ENCODE measurements around the gene TP63. TPM values are rescaled to one million over a fixed set of nuclear protein-coding genes. Genes with fewer than 3 reads are reported as not detected.
"Not testable (repeated sequence)": the region's sequence is repeated elsewhere in the genome, so short reads cannot be mapped to it uniquely, and the experiment has no call there.

TP63 gene
- total RNA-seq, 1 donor from 2014 or later, result 25.9 TPM

DNA sequence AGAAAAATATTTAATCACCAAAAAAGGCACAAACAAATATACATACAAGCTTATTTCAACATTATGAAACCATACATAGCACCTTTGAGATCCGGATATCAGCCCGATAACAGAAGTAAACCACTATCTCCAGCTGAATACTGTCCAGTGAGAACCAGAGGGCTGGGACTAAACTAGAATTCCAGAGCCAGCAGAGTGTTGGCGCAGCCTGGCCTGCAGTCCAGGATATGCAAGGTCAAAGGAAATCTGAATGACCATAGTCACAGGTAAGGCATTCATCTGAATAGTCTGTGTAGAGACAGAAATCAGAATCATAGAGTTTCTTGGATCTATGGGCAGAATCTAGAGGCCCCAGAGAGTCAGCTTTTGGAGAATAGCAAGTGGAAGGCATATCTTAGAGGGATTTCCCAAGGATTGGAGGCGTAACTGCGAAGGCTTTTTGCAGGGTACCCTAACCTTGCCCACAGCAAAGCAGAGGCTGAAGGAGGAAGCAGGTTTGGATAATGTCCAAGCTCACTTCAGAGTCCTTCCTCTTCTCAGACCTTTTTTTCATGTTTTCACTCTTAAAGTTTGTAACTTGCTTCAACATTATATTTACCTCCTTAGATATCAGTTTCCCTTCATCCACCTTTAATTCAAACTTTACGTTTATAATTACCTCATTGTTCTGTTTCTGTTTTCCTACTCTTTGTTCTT is 32.5 kb upstream of the TP63 start:
- TF ChIP-seq, protein P1, sequence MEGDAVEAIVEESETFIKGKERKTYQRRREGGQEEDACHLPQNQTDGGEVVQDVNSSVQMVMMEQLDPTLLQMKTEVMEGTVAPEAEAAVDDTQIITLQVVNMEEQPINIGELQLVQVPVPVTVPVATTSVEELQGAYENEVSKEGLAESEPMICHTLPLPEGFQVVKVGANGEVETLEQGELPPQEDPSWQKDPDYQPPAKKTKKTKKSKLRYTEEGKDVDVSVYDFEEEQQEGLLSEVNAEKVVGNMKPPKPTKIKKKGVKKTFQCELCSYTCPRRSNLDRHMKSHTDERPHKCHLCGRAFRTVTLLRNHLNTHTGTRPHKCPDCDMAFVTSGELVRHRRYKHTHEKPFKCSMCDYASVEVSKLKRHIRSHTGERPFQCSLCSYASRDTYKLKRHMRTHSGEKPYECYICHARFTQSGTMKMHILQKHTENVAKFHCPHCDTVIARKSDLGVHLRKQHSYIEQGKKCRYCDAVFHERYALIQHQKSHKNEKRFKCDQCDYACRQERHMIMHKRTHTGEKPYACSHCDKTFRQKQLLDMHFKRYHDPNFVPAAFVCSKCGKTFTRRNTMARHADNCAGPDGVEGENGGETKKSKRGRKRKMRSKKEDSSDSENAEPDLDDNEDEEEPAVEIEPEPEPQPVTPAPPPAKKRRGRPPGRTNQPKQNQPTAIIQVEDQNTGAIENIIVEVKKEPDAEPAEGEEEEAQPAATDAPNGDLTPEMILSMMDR (IDR thresholded peaks at IDR 0.05; ENCODE audit: unreplicated experiment), result no peak
- no peaks in the 10 kb centered on the region for H3K4me1 Mint-ChIP-seq
- H3K27me3 Mint-ChIP-seq (ENCODE audit: low read depth), result no peaks in the 10 kb centered on the region
- DNase-seq (ENCODE audit: low spot score in 2 of 2, unreplicated experiment in 2 of 2), result no peak
- H3K9me3 Mint-ChIP-seq, result peaks cover 5% of the 10 kb centered on the region
- no peaks in the 10 kb centered on the region for H3K36me3 Mint-ChIP-seq
- H3K27ac Mint-ChIP-seq, result no peak overlapping the region
- H3K4me3 Mint-ChIP-seq, result no peak overlapping the region

DNA sequence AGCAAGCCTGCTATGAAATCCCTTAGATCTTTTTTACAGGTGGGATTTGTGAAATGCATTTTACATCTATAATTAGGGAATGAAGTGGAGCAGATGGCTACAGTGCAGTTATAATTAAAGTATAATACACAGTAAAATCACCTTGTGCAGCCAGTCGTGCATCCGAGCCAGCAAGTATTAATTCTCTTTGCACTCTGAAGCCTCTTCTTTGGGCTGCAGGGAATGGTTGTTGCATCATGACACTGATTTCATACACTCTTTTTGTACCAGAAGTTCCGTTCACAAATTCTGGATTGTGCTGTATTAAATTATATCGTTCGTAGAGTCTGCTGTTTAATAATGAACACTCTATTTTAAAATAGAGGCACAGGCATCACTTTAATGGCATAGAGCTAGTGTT is 28.7 kb upstream of the TP63 start:
- no peak overlapping the region for H3K4me3 Mint-ChIP-seq
- H3K9me3 Mint-ChIP-seq, result peaks cover 11% of the 10 kb centered on the region
- H3K4me1 Mint-ChIP-seq, result no peaks in the 10 kb centered on the region
- no peak for DNase-seq (ENCODE audit: low spot score in 2 of 2, unreplicated experiment in 2 of 2)
- H3K36me3 Mint-ChIP-seq, result no peaks in the 10 kb centered on the region
- no peaks in the 10 kb centered on the region for H3K27me3 Mint-ChIP-seq (ENCODE audit: low read depth)
- TF ChIP-seq, protein P1 (IDR thresholded peaks at IDR 0.05; ENCODE audit: unreplicated experiment), result no peak
- no peak overlapping the region for H3K27ac Mint-ChIP-seq

DNA sequence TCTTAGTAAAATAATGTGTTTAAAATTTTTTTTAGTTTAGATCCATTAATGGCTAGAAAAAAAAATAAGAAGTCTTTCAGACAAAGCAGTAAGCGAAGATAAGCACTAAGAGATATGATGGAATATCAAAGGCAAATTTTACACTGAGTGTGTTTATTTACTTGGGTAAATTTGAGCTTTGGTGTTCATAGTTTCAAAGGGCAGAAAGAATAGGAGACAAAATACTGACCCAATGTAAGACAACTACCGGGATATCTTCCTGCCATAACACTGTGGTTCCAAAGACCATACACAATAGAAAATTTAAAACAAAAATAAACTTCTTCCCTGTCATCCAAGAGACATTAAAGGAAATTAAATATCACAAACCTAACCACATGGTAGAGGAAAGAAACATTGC is 25.5 kb upstream of the TP63 start:
- no peak overlapping the region for H3K4me3 Mint-ChIP-seq

DNA sequence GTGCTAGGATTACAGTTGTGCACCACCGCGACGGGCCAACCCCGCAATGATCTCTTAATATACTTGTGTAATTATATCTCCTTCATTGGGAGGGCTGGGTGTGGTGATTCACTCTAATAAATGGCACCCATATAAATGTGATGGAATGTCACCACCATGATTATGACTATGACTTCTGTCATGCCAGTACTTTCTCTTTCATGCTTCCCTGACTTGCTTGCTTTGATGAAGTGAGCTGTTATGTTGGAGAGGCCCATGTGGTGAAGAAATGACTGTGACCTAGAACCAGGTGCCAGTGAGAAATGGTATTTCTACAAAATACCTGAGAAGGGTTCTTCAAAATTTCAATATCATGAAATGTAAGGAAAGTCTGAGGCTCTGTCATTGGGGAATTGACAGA is 24.4 kb upstream of the TP63 start:
- no peak overlapping the region for H3K27ac Mint-ChIP-seq
- no peaks in the 10 kb centered on the region for H3K27me3 Mint-ChIP-seq (ENCODE audit: low read depth)
- H3K9me3 Mint-ChIP-seq, result peaks cover 39% of the 10 kb centered on the region
- H3K4me1 Mint-ChIP-seq, result peaks cover 5% of the 10 kb centered on the region
- TF ChIP-seq, protein P1 (IDR thresholded peaks at IDR 0.05; ENCODE audit: unreplicated experiment), result no peak
- peaks cover 1% of the 10 kb centered on the region for H3K36me3 Mint-ChIP-seq
- H3K4me3 Mint-ChIP-seq, result no peak overlapping the region
- no peak for DNase-seq (ENCODE audit: low spot score in 2 of 2, unreplicated experiment in 2 of 2)

More for the DNA sequence above, 25.5 kb upstream of the TP63 start:
- Mint-ChIP-seq H3K9me3 (peaks cover 30% of the 10 kb centered on the region), H3K27me3 (ENCODE audit: low read depth) (no peaks in the 10 kb centered on the region), H3K36me3 (peaks cover 1% of the 10 kb centered on the region), H3K27ac (no peak overlapping the region), H3K4me1 (peaks cover 5% of the 10 kb centered on the region)
- TF ChIP-seq, protein P1 (IDR thresholded peaks at IDR 0.05; ENCODE audit: unreplicated experiment), result no peak
- DNase-seq (ENCODE audit: low spot score in 2 of 2, unreplicated experiment in 2 of 2), result no peak

DNA sequence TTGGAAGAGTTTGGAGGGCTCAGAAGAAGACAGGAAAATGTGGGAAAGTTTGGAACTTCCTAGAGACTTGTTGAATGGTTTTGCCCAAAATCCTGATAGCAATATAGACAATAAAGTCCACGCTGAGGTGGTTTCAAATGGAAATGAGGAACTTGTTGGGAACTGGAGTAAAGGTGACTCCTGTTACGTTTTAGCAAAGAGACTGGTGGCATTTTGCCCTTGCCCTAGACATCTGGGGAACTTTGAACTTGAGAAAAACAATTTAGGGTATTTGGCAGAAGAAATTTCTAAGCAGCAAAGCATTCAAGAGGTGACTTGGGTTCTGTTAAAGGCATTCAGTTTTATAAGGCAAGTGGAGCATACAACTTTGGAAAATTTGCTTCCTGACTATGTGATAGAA is 18.5 kb upstream of the TP63 start:
- H3K27me3 Mint-ChIP-seq (ENCODE audit: low read depth); H3K4me3 Mint-ChIP-seq; DNase-seq (ENCODE audit: low spot score in 2 of 2, unreplicated experiment in 2 of 2); H3K4me1 Mint-ChIP-seq; H3K36me3 Mint-ChIP-seq; H3K27ac Mint-ChIP-seq: not testable (repeated sequence)
- peaks cover 39% of the 10 kb centered on the region for H3K9me3 Mint-ChIP-seq

DNA sequence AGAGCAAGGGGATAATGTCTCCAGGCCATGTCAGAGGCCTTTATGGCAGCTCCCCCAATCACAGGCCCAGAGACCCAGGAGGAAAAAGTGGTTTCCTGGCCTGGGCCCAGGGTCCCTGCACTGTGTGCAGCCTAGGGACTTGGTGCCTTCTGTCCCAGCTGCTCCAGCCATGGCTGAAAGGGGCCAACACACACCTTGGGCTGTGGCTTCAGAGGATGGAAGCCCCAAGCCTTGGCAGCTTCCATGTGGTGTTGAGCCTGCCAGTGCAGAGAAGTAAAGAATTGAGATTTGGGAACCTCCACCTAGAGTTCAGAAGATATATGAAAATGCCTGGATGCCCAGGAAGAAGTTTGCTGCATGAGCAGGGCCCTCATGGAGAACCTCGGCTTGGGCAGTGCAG is 18.1 kb upstream of the TP63 start:
- Mint-ChIP-seq H3K36me3 (peaks cover 1% of the 10 kb centered on the region), H3K27ac (no peak overlapping the region), H3K4me1 (peaks cover 2% of the 10 kb centered on the region), H3K4me3 (no peak overlapping the region), H3K27me3 (ENCODE audit: low read depth) (no peaks in the 10 kb centered on the region), H3K9me3 (peaks cover 39% of the 10 kb centered on the region)
- no peak for DNase-seq (ENCODE audit: low spot score in 2 of 2, unreplicated experiment in 2 of 2)
- TF ChIP-seq, protein P1 (IDR thresholded peaks at IDR 0.05; ENCODE audit: unreplicated experiment), result no peak

All from mesothelial cell of epicardium (in vitro differentiated cells).